ENCODE results near the gene SNX9. TPM values are rescaled to one million over a fixed set of nuclear protein-coding genes. Genes with fewer than 3 reads are reported as not detected.

SNX9 gene
- total RNA-seq, 1 experiment from 2014 or later: 31.3 TPM

DNA sequence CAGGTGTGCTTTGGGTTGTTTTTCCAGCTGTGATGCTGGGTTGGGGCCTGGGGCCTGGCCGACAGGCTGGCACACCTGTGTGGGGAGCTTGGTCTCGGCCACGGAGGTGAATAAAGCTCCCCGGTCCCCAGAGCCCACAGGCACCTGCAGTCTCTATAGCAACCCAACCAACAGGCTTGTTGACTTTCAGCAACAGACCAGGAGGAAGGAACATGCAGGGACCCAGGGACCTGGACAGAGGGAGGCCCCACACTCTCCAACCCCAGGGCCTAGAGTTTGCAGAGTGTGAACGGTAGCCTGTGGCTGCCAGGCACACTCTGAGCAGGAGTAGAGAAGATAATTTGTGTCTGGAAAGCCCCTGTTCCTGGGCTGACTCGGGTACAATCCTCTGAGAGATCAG, 144.0 kb downstream of the SNX9 start:
- no peak overlapping the region for H3K56ac ChIP-seq (ENCODE audit: insufficient read length, low read depth, low read length)
- H2AK5ac ChIP-seq (ENCODE audit: insufficient read length, low read length): no peak overlapping the region
- 0 out of 7 replicates have a peak overlapping the region, but pooled peaks of 2 of the 3 experiments have one; percentile 12 to 53 for H3K27ac Mint-ChIP-seq
- WGBS (ENCODE audit: extremely low coverage, insufficient read length, low lambda C conversion rate): no CpG with 5 or more reads among the region's 6 CpGs
- no peak overlapping the region for H3K4me2 ChIP-seq (ENCODE audit: insufficient read depth, insufficient read length, low read length)
- H3K4me3 Mint-ChIP-seq: no peak overlapping the region
- H3K36me3 Mint-ChIP-seq (ENCODE audit: insufficient read depth in 1 of 3, low read depth in 3 of 3): no peaks in the 10 kb centered on the region
- H2BK12ac ChIP-seq (ENCODE audit: insufficient read length, low read depth, low read length): no peak overlapping the region
- no peak for DNase-seq
- no peaks in the 10 kb centered on the region for H3K79me1 ChIP-seq (ENCODE audit: insufficient read depth, low read depth, low read length, poor library complexity, severe bottlenecking)
- no peaks in the 10 kb centered on the region for H3K79me2 ChIP-seq (ENCODE audit: insufficient read depth, low read length)
- no peak overlapping the region for H4K91ac ChIP-seq (ENCODE audit: insufficient read length, low read depth, low read length)
- no peak overlapping the region for H3K14ac ChIP-seq (ENCODE audit: insufficient read depth, low read length)
- no peak overlapping the region for H3K4ac ChIP-seq (ENCODE audit: low read depth, low read length)
- H3K9me3 ChIP-seq (ENCODE audit: control insufficient read depth, low read depth, low read length): no peaks in the 10 kb centered on the region
- no peak overlapping the region for H3K18ac ChIP-seq (ENCODE audit: insufficient read length, low read depth, low read length)
- no peak overlapping the region for H2BK20ac ChIP-seq (ENCODE audit: low read depth, low read length, poor library complexity, severe bottlenecking)
- no peaks in the 10 kb centered on the region for H3K4me1 ChIP-seq (ENCODE audit: insufficient read depth, low read length)
- no peaks in the 10 kb centered on the region for H3K27me3 ChIP-seq (ENCODE audit: insufficient read depth, low read length)
- H4K8ac ChIP-seq (replicated peaks; ENCODE audit: insufficient read length, low read depth, low read length): no peak overlapping the region
- H3K9ac ChIP-seq (ENCODE audit: extremely low read depth, insufficient read length, low read length): no peak overlapping the region
- no peak overlapping the region for H2BK120ac ChIP-seq (ENCODE audit: low read depth, low read length, poor library complexity, severe bottlenecking)
- no peak overlapping the region for H3K23ac ChIP-seq (ENCODE audit: insufficient read length, low read depth, low read length)
- H3T11ph ChIP-seq (ENCODE audit: low read length): no peak overlapping the region
- H3K27ac ChIP-seq (ENCODE audit: insufficient read length, low read depth, low read length): no peak overlapping the region
- no peak overlapping the region for H2AFZ ChIP-seq (ENCODE audit: low read length)
- TF ChIP-seq, protein P1, sequence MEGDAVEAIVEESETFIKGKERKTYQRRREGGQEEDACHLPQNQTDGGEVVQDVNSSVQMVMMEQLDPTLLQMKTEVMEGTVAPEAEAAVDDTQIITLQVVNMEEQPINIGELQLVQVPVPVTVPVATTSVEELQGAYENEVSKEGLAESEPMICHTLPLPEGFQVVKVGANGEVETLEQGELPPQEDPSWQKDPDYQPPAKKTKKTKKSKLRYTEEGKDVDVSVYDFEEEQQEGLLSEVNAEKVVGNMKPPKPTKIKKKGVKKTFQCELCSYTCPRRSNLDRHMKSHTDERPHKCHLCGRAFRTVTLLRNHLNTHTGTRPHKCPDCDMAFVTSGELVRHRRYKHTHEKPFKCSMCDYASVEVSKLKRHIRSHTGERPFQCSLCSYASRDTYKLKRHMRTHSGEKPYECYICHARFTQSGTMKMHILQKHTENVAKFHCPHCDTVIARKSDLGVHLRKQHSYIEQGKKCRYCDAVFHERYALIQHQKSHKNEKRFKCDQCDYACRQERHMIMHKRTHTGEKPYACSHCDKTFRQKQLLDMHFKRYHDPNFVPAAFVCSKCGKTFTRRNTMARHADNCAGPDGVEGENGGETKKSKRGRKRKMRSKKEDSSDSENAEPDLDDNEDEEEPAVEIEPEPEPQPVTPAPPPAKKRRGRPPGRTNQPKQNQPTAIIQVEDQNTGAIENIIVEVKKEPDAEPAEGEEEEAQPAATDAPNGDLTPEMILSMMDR (conservative IDR thresholded peaks at IDR 0.05): no peak
- no peaks in the 10 kb centered on the region for H3K9me3 Mint-ChIP-seq
- peaks cover 18 to 30% of the 10 kb centered on the region in 2 experiments for H3K4me1 Mint-ChIP-seq
- H3K23me2 ChIP-seq (ENCODE audit: insufficient read length, low read depth, low read length, poor library complexity, severe bottlenecking): no peaks in the 10 kb centered on the region
- H4K5ac ChIP-seq (ENCODE audit: insufficient read length, low read depth, low read length): no peak overlapping the region
- no peaks in the 10 kb centered on the region for H4K20me1 ChIP-seq (ENCODE audit: control insufficient read depth, insufficient read depth, insufficient read length)
- H2BK15ac ChIP-seq (ENCODE audit: low read depth, low read length): no peak overlapping the region
- H2BK5ac ChIP-seq (ENCODE audit: insufficient read length, low read length): no peak overlapping the region
- peaks cover 2% of the 10 kb centered on the region for H3K27me3 Mint-ChIP-seq (ENCODE audit: low read depth)

All from H9 (cell line).